Measurements from ENCODE around the gene EBF4.

GRCh38 chr20:2694519-2694918, 1.9 kb downstream of the EBF4 start:
- TF ChIP-seq, protein P1, sequence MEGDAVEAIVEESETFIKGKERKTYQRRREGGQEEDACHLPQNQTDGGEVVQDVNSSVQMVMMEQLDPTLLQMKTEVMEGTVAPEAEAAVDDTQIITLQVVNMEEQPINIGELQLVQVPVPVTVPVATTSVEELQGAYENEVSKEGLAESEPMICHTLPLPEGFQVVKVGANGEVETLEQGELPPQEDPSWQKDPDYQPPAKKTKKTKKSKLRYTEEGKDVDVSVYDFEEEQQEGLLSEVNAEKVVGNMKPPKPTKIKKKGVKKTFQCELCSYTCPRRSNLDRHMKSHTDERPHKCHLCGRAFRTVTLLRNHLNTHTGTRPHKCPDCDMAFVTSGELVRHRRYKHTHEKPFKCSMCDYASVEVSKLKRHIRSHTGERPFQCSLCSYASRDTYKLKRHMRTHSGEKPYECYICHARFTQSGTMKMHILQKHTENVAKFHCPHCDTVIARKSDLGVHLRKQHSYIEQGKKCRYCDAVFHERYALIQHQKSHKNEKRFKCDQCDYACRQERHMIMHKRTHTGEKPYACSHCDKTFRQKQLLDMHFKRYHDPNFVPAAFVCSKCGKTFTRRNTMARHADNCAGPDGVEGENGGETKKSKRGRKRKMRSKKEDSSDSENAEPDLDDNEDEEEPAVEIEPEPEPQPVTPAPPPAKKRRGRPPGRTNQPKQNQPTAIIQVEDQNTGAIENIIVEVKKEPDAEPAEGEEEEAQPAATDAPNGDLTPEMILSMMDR (IDR thresholded peaks at IDR 0.05; ENCODE audit: low read depth, low read length), result no peak
- TF ChIP-seq EZH2phosphoT487 (IDR thresholded peaks at IDR 0.05; ENCODE audit: low read depth), result no peak
